ENCODE measurements around the gene GORAB. TPM values are rescaled to one million over a fixed set of nuclear protein-coding genes. Genes with fewer than 3 reads are reported as not detected.

Gene GORAB
- total RNA-seq, 1 donor = 3.0 TPM

DNA sequence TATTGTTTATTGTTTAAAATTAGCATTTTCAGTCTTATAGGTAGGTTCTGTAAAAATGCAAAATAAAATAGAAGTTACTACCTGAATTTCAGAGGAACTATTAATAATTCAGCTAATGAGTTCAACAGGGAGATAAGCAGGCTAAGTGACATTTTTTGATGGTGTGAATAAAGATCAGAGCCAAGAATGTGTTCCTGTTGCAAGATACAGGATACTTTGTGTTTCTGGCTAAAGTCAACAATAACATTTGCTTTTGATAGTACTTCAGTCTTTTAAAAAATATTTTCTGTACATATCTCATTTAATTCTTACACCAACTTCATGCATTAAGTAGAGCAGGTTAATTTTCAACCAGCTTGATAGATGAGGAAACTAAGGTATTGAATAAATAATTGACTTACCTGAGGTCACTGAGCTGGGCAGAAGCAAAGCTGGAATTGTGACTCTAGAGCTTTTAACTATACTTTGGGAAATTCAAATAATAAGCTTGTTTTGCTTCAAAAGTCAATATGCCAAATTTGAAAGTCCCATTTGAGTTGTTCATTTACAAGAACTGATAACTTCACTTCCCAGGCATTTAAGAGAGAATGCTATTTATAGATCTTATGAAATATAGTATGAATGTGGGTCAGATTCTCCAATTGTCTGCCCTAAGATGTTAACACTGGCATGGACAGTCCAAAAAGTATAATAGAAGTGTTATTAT lies 6.0 kb downstream of the GORAB start:
- no peak for DNase-seq (ENCODE audit: low read depth in 2 of 3, low spot score in 2 of 3)

GRCh38 chr1:170538687-170539086 lies 6.7 kb downstream of the GORAB start:
- no peak for DNase-seq (ENCODE audit: low read depth in 2 of 3, low spot score in 2 of 3)

DNA sequence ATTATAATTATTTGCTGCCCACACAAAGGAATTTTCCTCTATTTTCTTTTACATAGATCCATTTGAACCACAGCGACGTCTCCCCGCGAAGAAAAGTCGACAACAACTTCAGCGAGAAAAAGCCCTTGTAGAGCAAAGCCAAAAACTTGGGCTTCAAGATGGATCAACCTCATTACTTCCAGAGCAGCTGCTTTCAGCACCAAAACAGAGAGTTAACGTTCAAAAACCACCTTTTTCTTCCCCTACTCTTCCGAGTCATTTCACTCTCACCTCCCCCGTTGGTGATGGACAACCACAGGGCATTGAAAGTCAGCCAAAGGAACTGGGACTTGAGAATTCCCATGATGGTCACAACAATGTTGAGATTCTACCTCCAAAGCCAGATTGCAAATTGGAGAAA lies 7.2 kb downstream of the GORAB start:
- no peak for DNase-seq (ENCODE audit: low read depth in 2 of 3, low spot score in 2 of 3)

GRCh38 chr1:170544624-170545023 lies 12.7 kb downstream of the GORAB start:
- no peak for DNase-seq (ENCODE audit: low read depth in 2 of 3, low spot score in 2 of 3)

DNA sequence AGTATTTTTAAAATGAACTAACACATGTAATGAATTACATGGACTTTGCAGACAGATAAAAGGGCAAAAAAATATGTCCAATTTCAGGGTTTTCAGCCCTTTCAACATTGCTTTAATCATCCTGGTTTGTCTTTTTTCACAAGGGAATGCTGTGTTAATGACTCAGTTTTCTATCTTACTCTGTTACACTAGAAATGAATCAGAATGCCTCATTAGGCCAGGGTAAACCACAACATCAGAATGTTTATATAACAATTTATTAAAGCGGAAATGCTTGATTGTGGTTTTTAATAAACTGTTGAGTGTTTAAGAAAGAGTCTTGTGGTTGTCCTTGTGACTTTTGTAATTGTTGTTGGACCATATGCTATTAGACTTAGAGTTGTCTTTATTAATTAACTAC lies 13.5 kb downstream of the GORAB start:
- no peak for DNase-seq (ENCODE audit: low read depth in 2 of 3, low spot score in 2 of 3)

- DNase-seq (ENCODE audit: low read depth in 2 of 3, low spot score in 2 of 3) = no peak
These were observed 15.3 kb downstream of the GORAB start for GRCh38 chr1:170547255-170547654.

- DNase-seq (ENCODE audit: low read depth in 2 of 3, low spot score in 2 of 3) = no peak
These were observed 16.5 kb downstream of the GORAB start for GRCh38 chr1:170548497-170548896.

DNA sequence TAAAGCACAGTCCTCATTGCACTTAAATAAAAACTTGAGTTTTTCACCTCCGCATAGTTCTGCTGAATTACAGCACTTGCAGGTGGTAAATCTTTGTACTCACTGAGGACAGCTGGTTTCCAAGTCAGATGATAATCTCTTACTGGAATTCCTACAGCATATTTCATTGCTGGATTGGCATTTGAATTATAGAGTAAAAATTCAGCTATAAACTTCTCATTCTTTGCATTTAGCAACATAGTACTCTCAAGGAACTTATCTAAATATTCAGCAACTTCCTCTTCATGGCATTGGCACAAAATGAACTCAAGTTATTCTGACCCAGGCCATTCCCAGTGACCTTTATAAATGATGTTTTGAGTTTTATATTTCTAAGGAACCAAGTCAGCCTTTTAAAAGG lies 23.4 kb downstream of the GORAB start:
- no peak for DNase-seq (ENCODE audit: low read depth in 2 of 3, low spot score in 2 of 3)

DNA sequence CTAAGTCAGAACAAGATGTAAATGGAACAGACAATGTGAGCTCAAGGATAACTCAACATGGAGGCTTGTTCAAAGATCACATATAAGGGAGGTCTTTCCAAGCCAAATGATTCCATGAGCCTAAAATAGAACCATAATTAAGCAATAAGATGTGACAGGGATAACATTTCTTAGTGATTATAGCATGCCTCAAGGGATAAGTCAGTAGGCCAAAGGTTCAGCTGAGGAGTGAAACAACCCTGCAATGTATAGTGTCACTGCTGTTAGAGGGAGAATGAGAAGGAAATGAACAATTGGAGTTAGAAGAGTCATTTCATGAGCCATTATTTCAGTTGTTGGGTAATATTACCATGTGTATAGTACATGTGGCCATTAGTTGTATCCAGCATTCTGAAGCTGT lies 25.0 kb downstream of the GORAB start:
- DNase-seq (ENCODE audit: low read depth in 2 of 3, low spot score in 2 of 3) = no peak

DNA sequence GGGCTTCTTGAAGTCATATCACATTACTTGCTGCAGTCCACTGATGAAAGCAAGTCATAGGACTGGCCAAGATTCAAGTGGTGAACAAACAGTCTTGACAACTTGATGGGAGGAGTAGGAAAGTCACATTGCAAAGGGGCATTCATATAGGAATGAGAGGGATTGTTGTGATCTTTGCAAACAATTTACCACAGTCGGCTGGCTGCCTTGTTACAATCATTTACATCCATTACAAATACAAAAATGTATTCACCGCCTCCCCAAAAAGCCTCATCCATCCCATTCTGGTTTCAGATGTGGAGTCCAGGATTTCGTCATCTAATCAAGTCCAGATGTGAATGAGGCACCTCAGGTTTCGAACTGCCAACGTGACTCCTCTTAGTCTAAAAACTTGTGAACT lies 26.8 kb downstream of the GORAB start:
- no peak for DNase-seq (ENCODE audit: low read depth in 2 of 3, low spot score in 2 of 3)

DNA sequence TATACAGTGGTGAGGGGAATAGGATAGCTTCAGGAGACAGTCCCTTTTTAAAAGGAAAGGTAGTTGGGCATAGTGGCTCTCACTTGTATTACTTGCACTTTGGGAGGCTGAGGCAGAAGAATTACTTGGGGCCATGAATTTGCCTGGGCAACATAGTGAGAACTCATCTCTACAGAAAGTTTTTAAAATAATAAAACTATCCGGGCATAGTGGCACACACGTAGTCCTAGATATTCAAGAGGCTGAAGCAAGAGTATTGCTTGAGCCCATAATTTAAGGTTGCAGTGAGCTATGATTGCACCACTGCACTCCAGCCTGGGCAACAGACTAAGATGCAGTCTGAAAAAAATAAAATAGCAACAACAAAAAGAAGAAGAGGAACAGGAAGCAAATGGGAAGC lies 27.2 kb downstream of the GORAB start:
- no peak for DNase-seq (ENCODE audit: low read depth in 2 of 3, low spot score in 2 of 3)

GRCh38 chr1:170560681-170561285 lies 28.8 kb downstream of the GORAB start:
- no peak for DNase-seq (ENCODE audit: low read depth in 2 of 3, low spot score in 2 of 3)

- DNase-seq (ENCODE audit: low read depth in 2 of 3, low spot score in 2 of 3) = peak in 2 of 3 donors; percentile 51 to 71
These were observed 30.8 kb downstream of the GORAB start for GRCh38 chr1:170562646-170563338.

GRCh38 chr1:170567214-170567613 lies 35.2 kb downstream of the GORAB start:
- no peak for DNase-seq (ENCODE audit: low read depth in 2 of 3, low spot score in 2 of 3)

GRCh38 chr1:170568197-170568596 lies 36.2 kb downstream of the GORAB start:
- DNase-seq (ENCODE audit: low read depth in 2 of 3, low spot score in 2 of 3) = no peak

- no peak for DNase-seq (ENCODE audit: low read depth in 2 of 3, low spot score in 2 of 3)
These were observed 45.0 kb downstream of the GORAB start for GRCh38 chr1:170576980-170577379.

GRCh38 chr1:170578359-170578758 lies 46.4 kb downstream of the GORAB start:
- no peak for DNase-seq (ENCODE audit: low read depth in 2 of 3, low spot score in 2 of 3)

- no peak for DNase-seq (ENCODE audit: low read depth in 2 of 3, low spot score in 2 of 3)
These were observed 48.9 kb downstream of the GORAB start for GRCh38 chr1:170580636-170581440.

GRCh38 chr1:170583186-170583585 lies 51.2 kb downstream of the GORAB start:
- no peak for DNase-seq (ENCODE audit: low read depth in 2 of 3, low spot score in 2 of 3)

DNA sequence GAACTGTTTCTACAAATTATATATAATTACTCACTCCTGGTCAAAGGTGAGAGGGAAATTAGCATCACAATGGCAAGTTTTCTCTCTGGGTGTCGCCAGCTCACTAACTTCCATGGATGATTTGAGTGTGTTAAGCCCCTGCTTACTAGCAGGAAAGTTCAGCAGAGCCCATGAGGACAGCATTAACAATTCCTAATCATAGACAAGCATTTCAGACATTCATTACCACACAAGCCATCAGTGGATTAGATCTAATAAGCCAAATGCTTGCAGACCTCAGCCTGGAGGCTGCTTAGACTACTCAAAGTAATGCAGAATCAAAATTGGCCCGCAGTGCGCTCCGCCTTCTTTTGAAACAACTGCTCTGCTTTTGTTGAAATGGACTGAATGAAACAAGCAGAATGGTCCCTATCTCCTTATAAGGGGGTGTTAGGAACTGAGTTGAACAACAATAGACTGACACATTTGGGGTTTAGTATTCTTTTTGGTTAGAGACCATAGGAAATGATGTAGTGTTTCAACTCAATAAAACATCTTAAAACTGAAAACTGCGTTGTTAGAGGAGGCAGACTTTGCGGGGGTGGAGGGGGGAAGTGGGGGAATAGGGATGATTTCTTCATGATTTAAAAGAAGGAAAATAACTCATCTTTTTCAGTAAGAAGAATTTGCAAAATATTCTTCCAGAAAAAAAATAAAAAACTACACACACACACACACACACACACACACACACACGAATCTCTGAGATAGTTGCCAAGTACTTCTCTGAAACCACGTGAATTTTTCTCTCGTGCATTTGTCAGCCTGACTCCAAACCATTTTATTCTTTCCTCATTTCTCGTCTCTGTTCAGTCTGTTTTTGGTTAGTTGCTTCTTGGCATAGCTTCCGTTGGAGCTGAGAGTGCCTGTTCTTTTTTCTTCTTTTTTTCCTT lies 54.6 kb downstream of the GORAB start:
- DNase-seq (ENCODE audit: low read depth in 2 of 3, low spot score in 2 of 3) = peak in 1 of 3 donors; percentile 48
